SH-SY5Y (cell line): ENCODE results near the gene RPL36.

ENCODE experiments used
- GATA2 ChIP-seq: IDR thresholded peaks from 2 replicates; pipeline ENCODE4 v1.6.1; 2011; ENCODE audit warnings: mild to moderate bottlenecking, low read depth, low read length
- GATA3 ChIP-seq: IDR thresholded peaks from 2 replicates; pipeline ENCODE4 v1.6.1; 2011; ENCODE audit warnings: low read depth, mild to moderate bottlenecking, low read length, moderate library complexity

Gene RPL36

DNA sequence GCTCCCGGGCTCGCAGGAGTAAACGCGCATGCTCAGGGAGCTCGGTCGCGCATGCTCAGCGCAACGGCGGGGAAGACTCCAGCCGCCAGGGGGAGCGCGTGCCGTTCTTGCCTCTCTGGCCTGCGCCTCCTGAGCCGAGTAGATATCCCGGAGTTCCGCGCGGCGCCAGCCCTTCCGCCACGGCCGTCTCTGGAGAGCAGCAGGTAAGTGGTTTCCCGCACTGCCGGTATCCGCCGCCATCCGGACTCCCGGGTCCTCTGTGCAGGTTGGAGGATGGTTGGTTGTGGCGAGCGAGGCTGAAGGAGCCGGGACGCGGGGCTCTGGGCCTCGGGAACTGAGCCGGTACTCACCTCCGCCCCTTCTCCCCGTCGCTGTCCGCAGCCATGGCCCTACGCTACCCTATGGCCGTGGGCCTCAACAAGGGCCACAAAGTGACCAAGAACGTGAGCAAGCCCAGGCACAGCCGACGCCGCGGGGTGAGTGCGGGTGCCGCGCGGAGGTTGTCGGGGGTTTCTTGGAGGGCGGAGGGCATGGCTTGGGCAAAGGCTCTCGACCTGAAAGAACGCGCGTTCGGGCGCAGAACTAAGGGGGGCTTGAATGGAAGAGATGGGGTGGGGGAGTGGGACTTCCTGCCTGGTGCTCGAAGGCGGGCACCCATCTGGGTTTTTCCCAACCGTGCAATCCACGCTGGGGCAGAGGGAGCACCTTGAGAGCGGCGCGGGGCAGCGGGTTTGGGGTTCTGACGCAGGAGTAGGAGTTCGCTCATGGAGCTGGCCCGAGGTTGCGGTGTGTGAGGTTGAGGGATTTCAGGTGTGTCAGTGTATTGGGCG is at the start of gene RPL36:
Gene RPL36 (plus strand): TSS at position 171 of the 830 bp plus-strand sequence. CDS start 213 bp downstream, at position 384.
- TF ChIP-seq GATA2 (no peak), GATA3 (no peak)

DNA sequence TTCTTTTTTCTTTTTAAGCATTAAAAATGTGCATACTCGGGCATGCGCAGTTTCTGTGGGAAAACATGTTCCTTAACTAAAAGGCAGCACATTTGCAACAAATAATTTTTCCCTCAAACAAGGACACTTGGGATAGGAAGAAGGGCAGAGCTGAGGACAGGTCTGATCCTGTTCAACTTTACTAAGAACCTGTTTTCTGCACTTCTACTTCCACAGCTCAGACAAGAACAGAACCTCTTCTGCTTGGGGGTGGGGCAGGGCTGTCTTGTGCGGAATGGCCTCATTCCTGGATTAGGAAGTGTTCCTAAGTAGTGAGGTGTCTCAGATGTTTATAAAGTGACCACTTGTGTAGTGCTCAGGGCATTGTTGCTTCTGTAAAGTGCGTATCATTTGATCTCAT is 48.9 kb upstream of the RPL36 start:
- TF ChIP-seq GATA3 (no peak), GATA2 (no peak)

DNA sequence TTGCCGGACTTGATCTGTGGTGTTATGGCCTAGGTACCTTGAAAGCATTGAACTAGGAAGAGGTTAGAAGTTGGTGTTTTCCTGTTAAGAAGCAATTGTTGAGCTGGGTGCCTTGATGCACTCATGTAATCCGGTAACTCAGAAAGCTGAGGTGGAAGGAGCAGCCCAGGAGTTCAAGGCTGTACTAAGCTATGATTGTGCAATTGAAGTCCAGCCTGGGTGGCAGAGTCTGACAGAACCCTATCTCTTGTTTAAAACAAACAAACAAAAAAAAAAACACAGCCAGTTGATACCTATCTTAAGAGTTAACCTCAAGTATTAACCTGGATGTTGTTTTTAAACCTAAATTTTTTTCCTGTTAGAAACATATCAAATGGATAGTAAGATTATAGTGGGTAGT is 47.9 kb upstream of the RPL36 start:
- TF ChIP-seq GATA2 (no peak), GATA3 (no peak)

DNA sequence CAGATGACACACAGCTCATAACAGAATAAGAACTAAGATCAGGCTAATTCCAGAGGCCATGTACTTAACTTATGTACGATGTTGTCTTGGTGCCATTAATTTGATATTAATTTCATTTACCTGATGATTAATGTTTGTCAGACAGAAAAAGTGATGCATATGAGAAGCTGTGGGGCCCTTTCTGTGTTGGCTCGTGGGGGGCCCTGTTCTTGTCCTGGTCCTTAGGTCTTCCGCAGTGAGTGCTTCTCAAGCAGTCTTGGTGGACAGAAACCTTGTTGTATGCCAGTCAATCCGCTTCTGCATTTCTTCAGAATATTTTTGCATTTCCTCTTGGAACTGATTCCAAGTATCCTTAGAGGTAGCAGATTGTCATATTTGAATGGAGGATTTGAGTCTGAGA is 47.0 kb upstream of the RPL36 start:
- TF ChIP-seq GATA3 (no peak), GATA2 (no peak)

DNA sequence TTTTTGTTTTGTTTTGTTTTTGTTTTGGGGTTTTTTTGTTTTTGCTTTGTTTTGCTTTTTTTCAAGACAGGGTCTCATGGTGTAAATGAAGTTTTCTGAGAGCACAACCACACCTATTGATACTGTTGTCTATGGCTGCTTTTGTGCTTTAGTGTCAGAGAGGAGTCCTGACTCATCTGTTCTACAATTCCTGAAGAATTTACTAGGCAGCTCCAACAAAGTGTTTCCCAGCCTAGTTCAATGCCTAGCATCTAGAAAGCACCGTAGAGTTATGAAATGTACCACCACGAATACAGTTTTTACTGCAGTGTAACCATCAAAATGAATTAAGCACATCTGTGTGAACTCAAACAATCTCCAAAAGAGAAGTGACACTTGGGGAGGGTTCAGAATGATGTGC is 46.1 kb upstream of the RPL36 start:
- no peak for TF ChIP-seq GATA3
- no peak for TF ChIP-seq GATA2

DNA sequence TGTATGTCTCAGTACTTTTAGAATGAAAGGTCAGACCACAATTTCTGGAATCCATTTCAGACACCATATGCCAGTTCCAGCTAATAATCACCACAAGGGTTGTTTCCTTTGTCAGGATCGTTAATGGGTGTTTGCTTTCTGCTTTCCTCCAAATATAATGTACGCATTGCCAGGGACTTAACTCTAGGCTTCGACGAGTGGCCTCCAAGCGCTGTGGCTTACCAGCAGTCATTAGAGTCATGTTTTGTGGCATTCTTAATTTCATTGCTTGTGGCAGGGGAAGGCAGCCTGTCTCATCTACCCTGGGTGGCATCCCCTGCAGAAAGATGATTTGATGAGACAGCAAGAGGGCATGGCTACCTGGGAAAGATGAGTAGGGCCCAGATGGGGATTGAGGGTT is 44.7 kb upstream of the RPL36 start:
- TF ChIP-seq GATA3: no peak
- no peak for TF ChIP-seq GATA2

DNA sequence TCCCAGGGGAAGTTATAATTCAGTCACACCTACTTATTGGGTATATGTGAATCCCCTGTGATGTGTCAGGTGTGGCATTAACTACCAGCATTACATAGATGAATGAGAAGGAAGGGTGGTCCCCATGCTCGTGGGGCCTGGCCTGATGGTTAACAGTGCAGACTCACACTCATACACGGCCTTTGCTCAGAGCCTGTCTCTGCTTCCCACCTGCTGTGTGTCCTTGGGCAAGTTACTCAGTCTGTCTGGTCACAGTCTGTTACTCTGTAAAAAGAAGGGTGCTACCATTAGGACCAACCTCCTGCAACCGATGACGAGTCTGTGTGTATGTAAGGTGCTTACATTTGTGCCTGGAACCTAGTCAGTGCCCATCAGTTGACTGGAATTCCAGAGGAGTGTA is 43.4 kb upstream of the RPL36 start:
- TF ChIP-seq GATA2 (no peak), GATA3 (no peak)

DNA sequence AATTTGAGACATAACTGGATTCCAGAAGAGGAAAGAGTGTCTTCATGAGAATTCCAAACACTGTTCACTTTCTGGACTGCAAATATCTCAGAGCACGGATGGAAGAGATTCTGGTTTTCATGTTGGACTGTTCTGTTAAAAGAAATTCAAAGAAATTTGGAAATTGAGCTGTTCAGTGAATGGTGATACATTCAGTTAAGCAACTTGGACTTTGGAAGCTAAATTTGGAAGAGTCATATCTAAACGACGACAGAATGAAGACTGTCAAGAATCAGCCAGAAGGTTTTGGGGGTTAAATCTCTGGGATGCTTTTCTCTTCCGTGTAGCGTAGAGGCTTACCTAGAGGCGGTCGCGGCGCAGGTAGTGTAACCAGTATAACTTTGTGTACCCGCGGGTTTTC is 41.6 kb upstream of the RPL36 start:
- TF ChIP-seq GATA3 (no peak), GATA2 (no peak)

DNA sequence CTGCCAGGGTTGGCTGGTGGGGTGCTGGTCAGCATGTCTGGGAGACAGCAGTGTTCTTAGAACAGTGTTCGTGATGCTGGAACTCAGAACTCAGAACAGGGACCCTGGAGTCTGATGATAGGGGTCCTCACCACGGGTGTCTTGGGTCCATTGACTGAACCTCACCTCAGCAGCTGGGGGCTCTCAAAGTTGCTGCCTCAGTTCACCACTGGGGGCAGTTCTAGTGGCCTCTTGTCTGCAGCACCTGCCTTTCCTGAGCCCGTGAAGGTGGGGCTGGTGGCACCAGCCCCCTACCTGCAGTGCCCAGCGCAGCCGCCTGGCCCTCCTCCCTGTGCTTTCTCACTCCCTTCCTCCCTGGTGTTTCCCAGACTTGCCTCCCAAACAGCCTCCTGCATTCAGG is 38.7 kb upstream of the RPL36 start:
- no peak for TF ChIP-seq GATA3
- no peak for TF ChIP-seq GATA2

DNA sequence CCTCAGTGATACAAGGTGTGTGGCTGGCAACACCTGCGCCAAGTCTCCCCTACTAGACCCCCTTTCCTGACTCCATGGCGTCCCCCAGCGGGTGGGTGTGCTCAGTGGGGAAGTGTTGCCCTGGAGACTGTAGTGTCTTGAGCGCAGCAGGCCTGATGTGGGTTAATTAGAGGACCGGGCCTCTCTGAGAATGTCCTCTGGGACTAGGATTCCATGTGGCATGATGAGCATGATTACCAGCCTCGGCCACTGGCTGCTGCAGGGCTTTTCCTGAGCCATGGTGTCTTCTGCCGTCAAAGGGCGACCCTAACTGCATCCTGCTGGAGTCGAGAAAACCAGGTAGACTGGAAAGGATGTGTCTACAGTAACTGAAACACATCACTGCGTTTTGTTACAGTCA is 37.8 kb upstream of the RPL36 start:
- TF ChIP-seq GATA2: no peak
- no peak for TF ChIP-seq GATA3

DNA sequence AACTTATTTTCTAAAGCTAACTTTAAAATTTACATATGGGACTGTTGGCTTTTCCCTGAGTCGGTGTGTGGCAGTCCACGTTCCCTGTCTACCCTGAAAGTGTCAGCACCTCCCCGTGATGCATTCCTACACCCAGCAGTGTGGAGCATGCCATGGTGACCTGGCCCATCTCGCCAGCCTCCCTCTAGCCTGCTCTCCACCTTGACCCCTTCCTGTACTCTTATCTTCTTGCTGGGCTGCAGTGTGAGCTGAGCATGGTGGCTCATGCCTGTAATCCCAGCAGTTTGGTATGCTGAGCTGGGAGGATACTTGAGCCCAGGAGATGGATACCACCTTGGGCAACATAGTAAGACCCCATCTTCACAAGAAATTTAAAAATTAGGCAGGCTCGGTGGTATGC is 35.2 kb upstream of the RPL36 start:
- TF ChIP-seq GATA3 (no peak), GATA2 (no peak)

DNA sequence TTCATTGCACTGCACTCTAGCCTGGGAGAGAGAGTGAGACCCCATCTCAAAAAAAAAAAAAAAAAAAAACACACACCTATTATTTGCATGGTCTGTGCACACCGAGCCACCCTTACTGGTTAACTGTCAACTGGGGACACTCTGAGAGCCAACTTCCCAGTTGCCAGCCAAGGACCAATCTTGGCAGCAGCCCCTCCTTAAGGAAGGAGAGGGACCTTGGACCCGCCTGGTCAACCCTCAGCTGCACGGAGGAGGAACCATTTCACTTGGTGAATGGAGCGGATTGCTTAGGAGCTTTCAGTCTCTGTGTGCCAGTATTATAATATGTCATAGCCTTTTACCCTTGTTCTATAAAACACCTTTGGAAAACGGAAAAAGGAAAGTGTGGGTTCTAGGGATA is 34.7 kb upstream of the RPL36 start:
- no peak for TF ChIP-seq GATA2
- TF ChIP-seq GATA3: no peak

DNA sequence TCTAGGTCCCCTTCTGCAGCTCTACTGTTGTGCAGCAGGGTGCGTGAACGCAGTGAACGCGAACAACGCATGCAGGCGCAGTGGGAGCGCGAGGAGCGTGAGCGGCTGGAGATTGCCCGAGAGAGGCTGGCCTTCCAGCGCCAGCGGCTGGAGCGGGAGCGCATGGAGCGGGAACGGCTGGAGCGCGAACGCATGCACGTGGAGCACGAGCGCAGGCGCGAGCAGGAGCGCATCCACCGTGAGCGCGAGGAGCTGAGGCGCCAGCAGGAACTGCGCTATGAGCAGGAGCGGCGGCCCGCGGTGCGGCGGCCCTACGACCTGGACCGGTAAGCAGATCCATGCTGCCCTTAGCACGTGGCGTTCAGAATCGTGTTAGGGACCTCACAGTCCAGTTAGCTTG is 28.6 kb upstream of the RPL36 start:
- TF ChIP-seq GATA3: no peak

DNA sequence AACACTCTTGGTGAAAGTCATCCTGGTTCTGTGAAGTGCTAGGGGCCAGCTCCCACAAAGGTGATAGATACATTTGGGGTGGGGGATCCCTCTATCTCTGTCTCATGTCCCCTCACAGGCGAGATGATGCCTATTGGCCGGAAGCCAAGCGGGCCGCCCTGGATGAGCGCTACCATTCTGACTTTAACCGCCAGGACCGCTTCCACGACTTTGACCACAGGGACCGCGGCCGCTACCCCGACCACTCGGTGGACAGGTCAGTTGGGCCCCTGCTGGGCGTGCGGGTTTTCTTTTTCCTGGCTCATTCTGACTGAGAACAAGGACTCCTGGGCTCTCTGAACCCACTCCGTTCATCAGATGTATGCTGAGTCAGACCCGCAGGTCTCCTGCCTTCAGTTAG is 26.2 kb upstream of the RPL36 start:
- TF ChIP-seq GATA3 (no peak), GATA2 (no peak)

DNA sequence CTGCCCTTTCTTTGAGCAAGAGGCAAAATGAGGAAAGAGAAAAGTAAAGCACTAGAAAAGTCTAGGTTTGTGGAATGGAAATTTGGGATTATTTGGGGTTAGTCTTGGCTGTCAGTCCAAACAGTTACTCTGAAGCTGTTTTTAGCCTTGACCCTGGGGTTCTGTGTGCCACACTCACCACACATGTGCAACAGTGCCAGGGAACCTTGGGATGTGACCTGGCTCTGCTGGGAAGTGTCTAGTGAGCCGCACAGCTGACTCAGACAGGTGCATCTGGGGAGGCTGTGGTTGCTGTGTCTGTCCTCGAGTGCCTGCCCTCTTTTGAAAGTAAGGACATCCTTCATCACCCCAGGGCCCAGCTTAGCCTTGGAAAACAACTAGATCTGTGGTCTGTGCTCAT is 25.6 kb upstream of the RPL36 start:
- TF ChIP-seq GATA3: no peak
- TF ChIP-seq GATA2: no peak
